ENCODE data around the gene RAET1L. TPM values are rescaled to one million over a fixed set of nuclear protein-coding genes. Genes with fewer than 3 reads are reported as not detected.

The RAET1L gene
- total and polyA plus RNA-seq, 2 of the 4 experiments (the other 2 are of a cell fraction) = not detected

DNA sequence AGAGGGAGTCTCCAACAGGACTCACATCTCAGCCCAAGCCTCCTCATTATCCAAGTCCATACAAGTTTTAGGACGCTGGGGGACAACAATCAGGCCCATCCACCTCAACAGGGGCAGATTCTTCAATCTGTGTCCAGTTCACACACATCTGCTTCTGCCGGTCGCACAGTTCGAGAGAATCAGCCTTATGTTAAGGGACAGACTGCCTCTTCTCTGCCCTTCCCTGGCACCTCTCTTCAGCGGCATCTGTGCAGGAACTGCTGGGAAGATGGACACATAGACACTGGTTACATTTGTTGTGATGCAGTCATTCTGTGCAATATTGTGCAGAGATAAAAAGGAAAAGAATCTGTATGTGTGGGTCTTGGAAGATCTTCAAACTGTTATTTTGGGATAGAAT is 40.6 kb downstream of the RAET1L start:
- no peak for DNase-seq
- H3K79me1 ChIP-seq (ENCODE audit: low read depth in 1 of 2, low read length in 2 of 2) = no peaks in the 10 kb centered on the region
- POLR2A ChIA-PET (ENCODE audit: unreplicated experiment) = no interaction called here
- H4K5ac ChIP-seq (ENCODE audit: low read depth, low read length) = no peak overlapping the region
- no peak overlapping the region for H3K4ac ChIP-seq (ENCODE audit: low read depth, low read length)
- no TSS peak for BruUV-seq (replicated peaks)
- H3K4me2 ChIP-seq (ENCODE audit: low read depth, low read length) = no peak overlapping the region
- no peak overlapping the region for H2BK120ac ChIP-seq (ENCODE audit: low read depth, low read length)
- no peak overlapping the region for H4K8ac ChIP-seq (ENCODE audit: low read depth in 2 of 2, low read length in 2 of 2)
- H2AK5ac ChIP-seq (ENCODE audit: low read depth, low read length) = no peak overlapping the region
- no peak overlapping the region for H3K4me3 ChIP-seq (ENCODE audit: insufficient read depth, low read depth, low read length)
- CTCF ChIA-PET = no interaction called here
- 70% methylated on average over 2 of the region's 5 CpGs; no CpG with 5 or more reads in 1 of the 2 experiments for WGBS, 2 experiments (ENCODE audit: extremely low coverage in 2 of 2, insufficient read length in 1 of 2)
- no peak overlapping the region for H2BK20ac ChIP-seq (ENCODE audit: low read depth, low read length)
- no peak overlapping the region for H4K91ac ChIP-seq (ENCODE audit: insufficient read depth, low read depth, low read length)
- H3K56ac ChIP-seq (ENCODE audit: extremely low read depth, insufficient read depth, low read length) = no peak overlapping the region
- H3K36me3 ChIP-seq (ENCODE audit: control insufficient read depth, insufficient read depth, low read length) = no peaks in the 10 kb centered on the region
- no peak overlapping the region for H3K23ac ChIP-seq (ENCODE audit: low read depth, low read length)
- no peaks in the 10 kb centered on the region for H3K9me1 ChIP-seq (ENCODE audit: insufficient read depth, low read length)
- ATAC-seq (ENCODE audit: low read depth) = no peak
- H2AFZ ChIP-seq (replicated peaks; ENCODE audit: low read length, poor library complexity) = no peak overlapping the region
- H3K27me3 ChIP-seq (ENCODE audit: control insufficient read depth, insufficient read depth, low read length) = peaks cover 56% of the 10 kb centered on the region
- dilution Hi-C loops (cut with HindIII; ENCODE audit: low sequenced_read_pairs, unreplicated experiment) (no loop called here), intact Hi-C loops (cut with micrococcal nuclease) (no loop called here), in situ Hi-C loops (cut with MboI; ENCODE audit: low sequenced_read_pairs) (no loop called here)
- H2BK15ac ChIP-seq (ENCODE audit: low read depth, low read length) = no peak overlapping the region
- H3K14ac ChIP-seq (replicated peaks; ENCODE audit: low read depth, low read length) = no peak overlapping the region
- H3K9ac ChIP-seq (ENCODE audit: low read depth, low read length) = no peak overlapping the region
- no peaks in the 10 kb centered on the region for H4K20me1 ChIP-seq (ENCODE audit: insufficient read depth, low read length)
- H3K4me1 ChIP-seq (ENCODE audit: control insufficient read depth, insufficient read depth, low read length) = no peaks in the 10 kb centered on the region
- TF ChIP-seq CHD1 (IDR thresholded peaks at IDR 0.05; ENCODE audit: low read depth, low read length) (no peak), BHLHE40 (IDR thresholded peaks at IDR 0.05; ENCODE audit: low read depth, low read length) (no peak), MAZ (IDR thresholded peaks at IDR 0.05; ENCODE audit: borderline replicate concordance, low read depth, low read length) (no peak), RAD21 (IDR thresholded peaks at IDR 0.05; ENCODE audit: low read length) (no peak), POLR2A (IDR thresholded peaks at IDR 0.05; ENCODE audit: low read depth, low read length) (no peak), MXI1 (IDR thresholded peaks at IDR 0.05; ENCODE audit: borderline replicate concordance, low read depth, low read length) (no peak), CTCF (conservative IDR thresholded peaks at IDR 0.05; ENCODE audit: low read depth, low read length) (no peak), RFX5 (IDR thresholded peaks at IDR 0.05; ENCODE audit: low read depth, low read length) (no peak), CEBPB (IDR thresholded peaks at IDR 0.05; ENCODE audit: low read depth, low read length) (no peak), NFE2L2 (IDR thresholded peaks at IDR 0.05; ENCODE audit: low read depth, low read length) (no peak), SMC3 (IDR thresholded peaks at IDR 0.05; ENCODE audit: low read depth, low read length) (no peak), ELK1 (IDR thresholded peaks at IDR 0.05; ENCODE audit: borderline replicate concordance, low read depth, low read length) (no peak), FOS (IDR thresholded peaks at IDR 0.05; ENCODE audit: low read depth, low read length) (no peak), RCOR1 (IDR thresholded peaks at IDR 0.05; ENCODE audit: insufficient replicate concordance, low read length) (no peak), MAFK (IDR thresholded peaks at IDR 0.05; ENCODE audit: low read depth, low read length) (no peak)
- TF ChIP-seq, protein P1, sequence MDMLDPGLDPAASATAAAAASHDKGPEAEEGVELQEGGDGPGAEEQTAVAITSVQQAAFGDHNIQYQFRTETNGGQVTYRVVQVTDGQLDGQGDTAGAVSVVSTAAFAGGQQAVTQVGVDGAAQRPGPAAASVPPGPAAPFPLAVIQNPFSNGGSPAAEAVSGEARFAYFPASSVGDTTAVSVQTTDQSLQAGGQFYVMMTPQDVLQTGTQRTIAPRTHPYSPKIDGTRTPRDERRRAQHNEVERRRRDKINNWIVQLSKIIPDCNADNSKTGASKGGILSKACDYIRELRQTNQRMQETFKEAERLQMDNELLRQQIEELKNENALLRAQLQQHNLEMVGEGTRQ (IDR thresholded peaks at IDR 0.05; ENCODE audit: low read depth, low read length) = no peak
- H2AK9ac ChIP-seq (replicated peaks; ENCODE audit: low read depth, low read length, poor library complexity) = no peak overlapping the region
- H2BK5ac ChIP-seq (ENCODE audit: low read depth, low read length, poor library complexity, severe bottlenecking) = no peak overlapping the region
- peaks cover 20% of the 10 kb centered on the region for H3K9me3 ChIP-seq (ENCODE audit: control insufficient read depth, insufficient read depth, low read length)
- no peak overlapping the region for H3K27ac ChIP-seq (ENCODE audit: insufficient read depth, low read length)
- no peak overlapping the region for H3K18ac ChIP-seq (ENCODE audit: low read depth, low read length)

Measured in IMR-90 (cell line).